ENCODE results near the gene CACNG7. TPM values are rescaled to one million over a fixed set of nuclear protein-coding genes. Genes with fewer than 3 reads are reported as not detected.
A peak's percentile ranks its signal among the peaks of the same experiment; 100 is the strongest.

Gene CACNG7
- total RNA-seq, 1 experiment from 2014 or later, result not detected

DNA sequence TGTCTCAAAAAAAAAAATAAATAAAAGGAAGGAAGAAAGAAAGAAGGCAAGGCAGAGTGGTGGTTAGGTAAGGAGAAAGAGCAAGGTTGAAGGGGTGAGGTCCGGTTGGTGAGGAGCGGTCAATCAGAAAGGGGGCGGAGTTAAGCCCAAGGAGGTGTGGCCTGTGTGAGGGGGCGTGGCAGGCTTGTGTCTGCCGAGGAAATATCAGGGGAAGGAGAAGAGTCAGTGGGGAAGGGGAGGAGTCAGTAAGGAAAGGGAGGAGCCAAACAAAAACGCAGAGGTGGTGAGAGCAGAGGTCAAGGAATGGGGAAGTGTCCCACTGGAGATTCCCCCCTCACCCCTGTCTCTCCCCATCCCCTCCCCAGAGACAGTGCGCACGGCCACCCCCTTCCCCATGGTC lies 5.9 kb downstream of the CACNG7 start:
- ChIA-PET CTCF (no interaction called here), POLR2A (no interaction called here)
- ATAC-seq, result peak; percentile 74

More for the DNA sequence above, 5.9 kb downstream of the CACNG7 start:
- no peak for DNase-seq (ENCODE audit: low read depth, low spot score)
- no peak overlapping the region for H3K4me2 ChIP-seq (ENCODE audit: low read length)
- H3K9me2 ChIP-seq (ENCODE audit: insufficient read depth), result no peaks in the 10 kb centered on the region
- no peaks in the 10 kb centered on the region for H3K27me3 ChIP-seq (ENCODE audit: insufficient read depth, low read length)
- no peaks in the 10 kb centered on the region for H3K4me1 ChIP-seq (ENCODE audit: control insufficient read depth in 1 of 2, insufficient read depth in 2 of 2, low read length in 2 of 2)
- H4K20me1 ChIP-seq (ENCODE audit: insufficient read depth), result no peaks in the 10 kb centered on the region
- TF ChIP-seq ZNF274 (IDR thresholded peaks at IDR 0.05; ENCODE audit: low read depth, low read length) (no peak), EZH2 (IDR thresholded peaks at IDR 0.05) (no peak), POLR2AphosphoS5 (IDR thresholded peaks at IDR 0.05; ENCODE audit: low read depth, low read length) (no peak), SIN3A (IDR thresholded peaks at IDR 0.05; ENCODE audit: low read depth) (no peak), MAX (IDR thresholded peaks at IDR 0.05) (no peak), EGR1 (IDR thresholded peaks at IDR 0.05; ENCODE audit: low read depth) (no peak), JUND (IDR thresholded peaks at IDR 0.05) (no peak), YY1 (IDR thresholded peaks at IDR 0.05; ENCODE audit: extremely low read depth, insufficient replicate concordance, low read depth, low read length) (no peak), ZFX (IDR thresholded peaks at IDR 0.05) (no peak), ELF1 (IDR thresholded peaks at IDR 0.05; ENCODE audit: borderline replicate concordance, low read depth) (no peak), RAD21 (IDR thresholded peaks at IDR 0.05; ENCODE audit: low read depth) (no peak), CBX3 (IDR thresholded peaks at IDR 0.05; ENCODE audit: low read depth) (no peak), CEBPB (IDR thresholded peaks at IDR 0.05; ENCODE audit: low read depth) (no peak), SRF (IDR thresholded peaks at IDR 0.05; ENCODE audit: low read depth) (no peak)
- TF ChIP-seq, protein P1, sequence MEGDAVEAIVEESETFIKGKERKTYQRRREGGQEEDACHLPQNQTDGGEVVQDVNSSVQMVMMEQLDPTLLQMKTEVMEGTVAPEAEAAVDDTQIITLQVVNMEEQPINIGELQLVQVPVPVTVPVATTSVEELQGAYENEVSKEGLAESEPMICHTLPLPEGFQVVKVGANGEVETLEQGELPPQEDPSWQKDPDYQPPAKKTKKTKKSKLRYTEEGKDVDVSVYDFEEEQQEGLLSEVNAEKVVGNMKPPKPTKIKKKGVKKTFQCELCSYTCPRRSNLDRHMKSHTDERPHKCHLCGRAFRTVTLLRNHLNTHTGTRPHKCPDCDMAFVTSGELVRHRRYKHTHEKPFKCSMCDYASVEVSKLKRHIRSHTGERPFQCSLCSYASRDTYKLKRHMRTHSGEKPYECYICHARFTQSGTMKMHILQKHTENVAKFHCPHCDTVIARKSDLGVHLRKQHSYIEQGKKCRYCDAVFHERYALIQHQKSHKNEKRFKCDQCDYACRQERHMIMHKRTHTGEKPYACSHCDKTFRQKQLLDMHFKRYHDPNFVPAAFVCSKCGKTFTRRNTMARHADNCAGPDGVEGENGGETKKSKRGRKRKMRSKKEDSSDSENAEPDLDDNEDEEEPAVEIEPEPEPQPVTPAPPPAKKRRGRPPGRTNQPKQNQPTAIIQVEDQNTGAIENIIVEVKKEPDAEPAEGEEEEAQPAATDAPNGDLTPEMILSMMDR (IDR thresholded peaks at IDR 0.05 in 2 of 3, conservative IDR thresholded peaks at IDR 0.05 in 1 of 3; ENCODE audit: borderline replicate concordance in 1 of 3, insufficient read depth in 1 of 3, low read depth in 2 of 3, low read length in 2 of 3), result no peak
- TF ChIP-seq, protein P2, sequence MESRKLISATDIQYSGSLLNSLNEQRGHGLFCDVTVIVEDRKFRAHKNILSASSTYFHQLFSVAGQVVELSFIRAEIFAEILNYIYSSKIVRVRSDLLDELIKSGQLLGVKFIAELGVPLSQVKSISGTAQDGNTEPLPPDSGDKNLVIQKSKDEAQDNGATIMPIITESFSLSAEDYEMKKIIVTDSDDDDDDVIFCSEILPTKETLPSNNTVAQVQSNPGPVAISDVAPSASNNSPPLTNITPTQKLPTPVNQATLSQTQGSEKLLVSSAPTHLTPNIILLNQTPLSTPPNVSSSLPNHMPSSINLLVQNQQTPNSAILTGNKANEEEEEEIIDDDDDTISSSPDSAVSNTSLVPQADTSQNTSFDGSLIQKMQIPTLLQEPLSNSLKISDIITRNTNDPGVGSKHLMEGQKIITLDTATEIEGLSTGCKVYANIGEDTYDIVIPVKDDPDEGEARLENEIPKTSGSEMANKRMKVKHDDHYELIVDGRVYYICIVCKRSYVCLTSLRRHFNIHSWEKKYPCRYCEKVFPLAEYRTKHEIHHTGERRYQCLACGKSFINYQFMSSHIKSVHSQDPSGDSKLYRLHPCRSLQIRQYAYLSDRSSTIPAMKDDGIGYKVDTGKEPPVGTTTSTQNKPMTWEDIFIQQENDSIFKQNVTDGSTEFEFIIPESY (IDR thresholded peaks at IDR 0.05; ENCODE audit: extremely low read depth, insufficient replicate concordance, low read length), result no peak
- no peak overlapping the region for H3K27ac ChIP-seq (ENCODE audit: low read depth, low read length)
- H3K4me3 ChIP-seq (replicated peaks in 1 of 2; ENCODE audit: low read depth in 1 of 2, low read length in 2 of 2), result no peak overlapping the region
- no peaks in the 10 kb centered on the region for H3K9me3 ChIP-seq (ENCODE audit: control insufficient read depth in 1 of 2, insufficient read depth in 1 of 2, low read depth in 1 of 2, low read length in 2 of 2)
- H3K79me2 ChIP-seq (ENCODE audit: insufficient read depth, low read length), result no peaks in the 10 kb centered on the region
- H3K36me3 ChIP-seq (ENCODE audit: control insufficient read depth in 1 of 2, insufficient read depth in 2 of 2, low read length in 2 of 2), result no peaks in the 10 kb centered on the region
- no peak overlapping the region for H2AFZ ChIP-seq (ENCODE audit: low read depth, low read length, poor library complexity, severe bottlenecking)
- intact Hi-C loops (cut with micrococcal nuclease), result no loop called here
- H3K9ac ChIP-seq (ENCODE audit: low read length), result no peak overlapping the region
- no TSS peak for BruUV-seq (replicated peaks)
- RAD21 ChIA-PET (ENCODE audit: low non-redundant PET in 1 of 2, low total read pairs in 2 of 2, uncharacterized antibody in 2 of 2, unreplicated experiment in 2 of 2), result no interaction called here

All from HCT116 (cell line).